ENCODE data around the gene HAUS7.

- no peak for TF ChIP-seq CTCF (IDR thresholded peaks at IDR 0.05; ENCODE audit: low read depth, low read length, poor library complexity, severe bottlenecking)
- no peak for TF ChIP-seq EZH2phosphoT487 (IDR thresholded peaks at IDR 0.05; ENCODE audit: borderline replicate concordance, low read length)
These were observed 6.8 kb downstream of the HAUS7 start for GRCh38 chrX:153463556-153463955.
